Measurements from ENCODE around the gene ADI1. TPM values are rescaled to one million over a fixed set of nuclear protein-coding genes. Genes with fewer than 3 reads are reported as not detected.

ADI1 gene
- total RNA-seq, 4 donors from 2014 or later, result 43.7 to 207 (median 71.0) TPM

GRCh38 chr2:3472296-3472695 is 47.0 kb downstream of the ADI1 start:
- Histone ChIP-seq H3K27me3 (no peaks in the 10 kb centered on the region), H3K27ac (no peak overlapping the region), H3K4me3 (no peak overlapping the region), H3K36me3 (peaks cover 0 to 60% (median 0%) of the 10 kb centered on the region in 3 donors), H3K4me1 (no peaks in the 10 kb centered on the region), H3K9me3 (no peaks in the 10 kb centered on the region)
- no peak for TF ChIP-seq CTCF (IDR thresholded peaks at IDR 0.05)
- TF ChIP-seq POLR2A (IDR thresholded peaks at IDR 0.05), result no peak
- DNase-seq, result no peak

- no peaks in the 10 kb centered on the region for H3K9me3 ChIP-seq
- H3K27me3 ChIP-seq, result no peaks in the 10 kb centered on the region
- H3K4me1 ChIP-seq, result no peaks in the 10 kb centered on the region
- H3K27ac ChIP-seq, result peak overlapping the region in 1 of 4 donors; percentile 47
- no peak for DNase-seq
- no peak overlapping the region for H3K4me3 ChIP-seq
- no peak for TF ChIP-seq CTCF (IDR thresholded peaks at IDR 0.05)
- peaks cover 0 to 65% (median 0%) of the 10 kb centered on the region in 3 donors for H3K36me3 ChIP-seq
These were observed 48.2 kb downstream of the ADI1 start for GRCh38 chr2:3470856-3471737.

GRCh38 chr2:3470166-3470651 is 49.1 kb downstream of the ADI1 start:
- no peak for DNase-seq
- H3K27me3 ChIP-seq, result no peaks in the 10 kb centered on the region
- H3K36me3 ChIP-seq, result peaks cover 0 to 68% (median 0%) of the 10 kb centered on the region in 3 donors
- no peaks in the 10 kb centered on the region for H3K9me3 ChIP-seq
- no peaks in the 10 kb centered on the region for H3K4me1 ChIP-seq
- peak overlapping the region in 1 of 4 donors; percentile 47 for H3K27ac ChIP-seq
- no peak overlapping the region for H3K4me3 ChIP-seq
- TF ChIP-seq CTCF (IDR thresholded peaks at IDR 0.05) (no peak), POLR2A (IDR thresholded peaks at IDR 0.05) (no peak)

GRCh38 chr2:3469486-3469885 is 49.8 kb downstream of the ADI1 start:
- no peak overlapping the region for H3K4me3 ChIP-seq
- H3K9me3 ChIP-seq, result no peaks in the 10 kb centered on the region
- H3K27ac ChIP-seq, result peak overlapping the region in 1 of 4 donors; percentile 47
- no peaks in the 10 kb centered on the region for H3K4me1 ChIP-seq
- TF ChIP-seq POLR2A (IDR thresholded peaks at IDR 0.05), result no peak
- no peak for TF ChIP-seq CTCF (IDR thresholded peaks at IDR 0.05)
- no peak for DNase-seq
- peaks cover 0 to 74% (median 0%) of the 10 kb centered on the region in 3 donors for H3K36me3 ChIP-seq
- H3K27me3 ChIP-seq, result no peaks in the 10 kb centered on the region

- peaks cover 0 to 85% (median 0%) of the 10 kb centered on the region in 3 donors for H3K36me3 ChIP-seq
- TF ChIP-seq CTCF (IDR thresholded peaks at IDR 0.05), result no peak
- TF ChIP-seq POLR2A (IDR thresholded peaks at IDR 0.05), result no peak
- H3K27me3 ChIP-seq, result no peaks in the 10 kb centered on the region
- DNase-seq, result no peak
- no peak overlapping the region for H3K27ac ChIP-seq
- no peaks in the 10 kb centered on the region for H3K9me3 ChIP-seq
- no peak overlapping the region for H3K4me3 ChIP-seq
- no peaks in the 10 kb centered on the region for H3K4me1 ChIP-seq
These were observed 50.9 kb downstream of the ADI1 start for GRCh38 chr2:3468296-3468988.
